CD1c-positive myeloid dendritic cell (primary cell): Measurements from ENCODE around the gene PTMA.
A peak's percentile ranks its signal among the peaks of the same experiment; 100 is the strongest.

Source experiments
- DNase-seq: peaks from one replicate; pipeline ENCODE4 v3.0.0-alpha.2; 2016; ENCODE audit errors: extremely low spot score

The PTMA gene

DNA sequence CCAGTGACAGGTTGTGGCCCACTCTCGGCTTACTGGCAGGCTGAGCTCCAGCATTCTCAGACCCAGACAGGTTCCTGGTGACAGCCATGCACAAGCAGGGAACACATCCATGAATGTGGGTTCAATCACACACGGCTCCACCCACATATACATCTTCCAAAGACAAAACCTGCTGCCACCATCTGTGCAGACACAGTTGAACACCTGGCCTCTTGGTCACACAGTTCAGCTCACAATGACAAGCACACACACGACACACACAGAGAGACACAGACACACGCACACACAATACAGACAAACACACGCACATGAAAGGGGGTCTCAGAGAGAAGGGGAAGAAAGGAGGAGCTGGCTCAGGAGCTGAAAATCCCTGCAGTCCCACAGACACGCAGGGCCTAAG is 32.1 kb upstream of the PTMA start:
- no peak for DNase-seq

DNA sequence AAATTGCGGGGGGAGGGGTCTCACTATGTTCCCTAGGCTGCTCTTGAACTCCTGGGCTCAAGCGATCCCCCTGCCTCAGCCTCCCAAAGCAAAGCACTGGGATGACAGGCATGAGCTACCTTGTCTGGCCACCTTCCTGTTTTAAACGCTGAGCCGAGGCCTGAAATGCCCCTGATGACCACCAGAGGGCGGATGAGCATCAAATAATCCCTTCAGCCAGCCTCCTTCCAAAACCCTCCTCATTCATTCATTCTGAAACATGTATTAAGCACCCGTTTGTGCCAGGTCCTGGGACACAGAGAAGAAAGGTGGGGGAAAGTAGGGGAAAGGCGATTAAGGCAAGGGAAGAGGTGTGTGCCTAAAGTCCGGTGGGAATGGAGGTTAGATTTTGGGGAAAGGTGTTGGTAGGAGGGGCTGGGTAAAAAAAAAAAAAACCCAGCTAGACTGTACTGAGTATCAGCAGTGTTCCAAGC is 30.7 kb upstream of the PTMA start:
- peak; percentile 92 for DNase-seq

DNA sequence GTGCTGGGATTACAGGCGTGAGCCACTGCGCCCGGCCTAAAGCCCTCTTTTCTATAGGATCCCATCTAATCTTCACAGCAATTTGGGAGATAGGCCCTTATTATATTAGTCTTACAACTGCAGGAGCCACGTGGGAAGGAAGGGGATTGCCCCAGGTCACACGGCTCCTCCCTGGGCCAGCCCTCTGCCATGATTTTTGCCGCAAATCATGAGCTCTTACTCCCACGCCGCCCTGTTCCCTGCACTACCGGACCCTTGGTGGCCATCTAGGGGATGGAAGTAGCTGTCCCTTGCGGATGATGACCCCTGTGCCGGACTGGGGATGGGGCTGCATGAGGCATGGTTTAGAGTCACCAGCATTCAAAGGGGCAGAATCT is 28.4 kb upstream of the PTMA start:
- DNase-seq: peak; percentile 49

DNA sequence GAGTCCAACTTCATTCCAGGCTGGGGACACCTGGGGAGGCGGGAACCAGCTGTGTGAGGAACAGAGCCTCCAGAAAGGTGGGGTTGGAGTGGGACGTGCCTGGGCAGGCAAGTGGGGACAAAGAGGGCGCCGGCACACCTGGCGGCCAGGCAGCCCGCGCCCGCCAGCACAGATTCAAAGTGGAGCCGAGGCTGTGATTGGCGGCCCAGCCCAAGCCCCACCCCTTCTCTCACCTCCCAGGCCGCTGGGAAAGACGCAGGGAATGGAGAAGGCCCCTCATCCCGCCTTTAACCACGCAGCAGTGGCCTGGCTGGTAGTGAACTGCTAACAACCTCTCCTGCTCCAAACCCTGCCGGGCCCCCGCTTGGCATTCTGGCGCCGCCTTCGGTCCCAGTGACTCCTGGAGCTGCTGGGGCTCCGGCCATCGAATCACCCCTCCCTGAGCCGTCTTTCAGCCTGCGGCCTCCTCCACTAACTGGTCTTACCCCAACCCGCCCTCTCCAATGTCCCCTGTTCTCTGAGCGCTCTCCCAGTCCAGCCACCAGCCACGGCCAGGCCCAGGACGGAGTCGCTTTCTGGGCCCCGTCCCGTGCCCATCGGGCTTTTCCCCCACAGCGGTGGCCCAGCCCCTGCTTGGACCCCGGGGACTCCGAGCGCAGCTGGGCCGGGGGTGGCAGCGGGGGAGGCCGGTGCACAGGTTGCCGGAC is 27.9 kb upstream of the PTMA start:
- no peak for DNase-seq

DNA sequence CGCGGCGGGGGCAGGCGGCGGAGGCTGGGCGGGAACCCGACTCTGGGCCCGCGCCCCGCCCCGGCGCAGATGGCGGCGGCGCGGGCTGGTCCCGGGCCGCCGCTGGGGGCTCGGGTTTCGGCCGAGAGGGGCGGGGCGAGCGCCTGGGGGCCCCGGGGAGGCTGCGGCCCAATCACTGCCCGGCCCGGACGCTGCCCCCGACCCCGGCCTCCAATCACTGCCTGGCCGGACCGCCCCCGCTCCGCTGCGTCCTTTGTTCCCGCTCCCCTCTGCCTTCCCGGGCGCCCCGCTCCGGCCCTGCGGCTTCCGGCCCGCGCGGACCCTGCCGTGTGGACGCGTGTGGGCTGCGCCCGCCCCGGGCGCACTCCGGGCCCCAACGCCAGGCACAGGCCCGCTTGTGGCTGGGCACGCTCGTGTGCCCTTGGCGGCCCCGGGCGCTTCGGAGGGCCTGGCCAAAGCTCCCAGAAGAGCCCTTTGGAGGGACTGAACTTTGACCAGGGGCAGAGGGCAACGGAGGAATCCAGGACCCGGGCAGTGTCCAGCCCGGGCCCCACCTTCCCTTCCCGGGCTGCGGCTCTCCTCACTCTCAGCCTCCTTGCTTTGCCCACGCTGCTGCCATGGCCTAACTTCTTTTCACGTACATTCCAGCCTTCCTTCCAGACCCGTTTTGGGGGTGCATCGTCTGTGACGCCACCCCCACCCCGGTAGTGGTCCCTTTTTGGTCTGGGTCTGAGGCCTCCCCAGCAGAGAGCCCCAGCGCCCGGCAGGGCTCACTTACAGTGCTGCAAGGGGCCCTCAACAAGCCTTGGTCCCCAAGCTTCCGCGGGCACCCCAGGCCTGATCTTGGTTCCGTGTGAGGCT is 27.1 kb upstream of the PTMA start:
- DNase-seq: peak; percentile 50

DNA sequence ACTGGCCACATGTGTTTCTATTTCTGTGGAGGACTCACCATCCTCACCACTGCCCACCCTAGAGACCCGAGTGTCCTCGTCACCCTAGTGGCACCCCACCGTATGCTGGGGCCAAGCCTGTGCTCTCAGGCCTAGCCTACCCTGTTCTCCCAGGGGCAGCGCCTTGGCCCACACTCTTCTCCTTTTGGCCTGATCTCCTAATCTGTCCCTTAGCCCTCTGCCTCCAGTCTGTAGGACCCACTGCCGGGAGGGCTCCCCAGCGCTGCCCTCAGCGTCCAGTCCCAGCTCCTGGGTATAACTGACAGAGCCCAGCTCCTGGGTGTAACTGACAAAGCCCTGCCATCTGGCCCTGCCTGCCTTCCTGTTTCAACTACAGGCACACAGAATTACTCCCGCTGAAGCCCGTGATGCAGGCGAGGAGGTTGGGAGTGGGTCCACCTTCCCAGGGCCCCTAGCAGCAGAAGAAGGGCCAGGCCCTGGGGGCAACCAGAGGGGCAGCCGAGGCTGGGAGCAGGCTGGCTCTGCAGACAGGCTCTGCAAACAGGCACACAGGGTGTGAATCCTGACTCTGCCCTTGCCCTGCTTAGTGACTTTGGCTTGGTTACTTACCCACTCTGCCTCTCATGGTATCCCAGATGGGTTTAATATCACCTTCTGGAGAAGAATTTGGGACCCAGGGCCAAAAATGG is 25.6 kb upstream of the PTMA start:
- DNase-seq: no peak

DNA sequence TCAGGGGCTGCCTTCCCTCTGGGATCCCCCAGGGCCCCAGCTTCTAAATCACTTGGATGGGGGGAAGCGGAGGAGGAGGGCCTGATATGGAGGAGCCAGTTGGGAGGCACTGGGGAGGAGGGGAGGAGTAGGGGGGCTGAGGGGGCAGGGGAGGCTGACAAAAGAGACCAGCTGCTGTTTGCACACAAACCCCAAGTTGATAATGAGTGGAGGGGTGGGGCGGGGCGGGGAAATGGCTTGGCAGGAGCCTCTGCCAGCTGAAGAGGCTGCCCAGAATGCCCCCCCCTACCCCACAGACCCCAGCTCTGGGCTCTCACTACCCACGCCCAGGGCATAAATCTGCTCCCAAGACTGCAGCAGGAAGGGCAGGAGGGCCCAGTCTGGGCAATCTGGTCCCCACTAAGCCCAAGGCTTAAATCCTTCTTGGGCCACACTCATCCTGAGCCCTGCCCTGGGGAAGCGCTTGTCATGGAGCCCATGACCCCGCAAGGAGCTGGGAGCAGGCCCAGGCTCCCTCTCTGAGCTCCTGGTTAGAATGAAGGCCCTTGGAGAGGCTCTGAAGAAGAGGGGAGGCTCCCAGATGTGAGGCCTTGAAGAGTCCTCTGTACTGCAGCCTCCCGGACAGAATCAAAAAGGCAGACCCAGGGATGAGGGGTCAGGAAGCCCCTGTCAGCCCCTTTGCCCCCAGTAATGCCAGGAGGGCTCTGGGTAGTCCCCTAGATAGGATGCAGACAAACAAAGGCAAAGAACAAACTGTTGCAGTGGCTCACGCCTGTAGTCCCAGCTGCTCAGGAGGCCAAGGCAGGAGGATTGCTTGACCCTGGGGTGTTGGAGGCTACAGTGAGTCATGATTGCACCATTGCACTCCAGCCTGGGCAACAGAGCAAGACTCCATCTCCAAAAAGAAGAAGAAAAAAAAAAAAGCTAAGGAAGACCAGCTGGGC is 24.8 kb upstream of the PTMA start:
- no peak for DNase-seq

DNA sequence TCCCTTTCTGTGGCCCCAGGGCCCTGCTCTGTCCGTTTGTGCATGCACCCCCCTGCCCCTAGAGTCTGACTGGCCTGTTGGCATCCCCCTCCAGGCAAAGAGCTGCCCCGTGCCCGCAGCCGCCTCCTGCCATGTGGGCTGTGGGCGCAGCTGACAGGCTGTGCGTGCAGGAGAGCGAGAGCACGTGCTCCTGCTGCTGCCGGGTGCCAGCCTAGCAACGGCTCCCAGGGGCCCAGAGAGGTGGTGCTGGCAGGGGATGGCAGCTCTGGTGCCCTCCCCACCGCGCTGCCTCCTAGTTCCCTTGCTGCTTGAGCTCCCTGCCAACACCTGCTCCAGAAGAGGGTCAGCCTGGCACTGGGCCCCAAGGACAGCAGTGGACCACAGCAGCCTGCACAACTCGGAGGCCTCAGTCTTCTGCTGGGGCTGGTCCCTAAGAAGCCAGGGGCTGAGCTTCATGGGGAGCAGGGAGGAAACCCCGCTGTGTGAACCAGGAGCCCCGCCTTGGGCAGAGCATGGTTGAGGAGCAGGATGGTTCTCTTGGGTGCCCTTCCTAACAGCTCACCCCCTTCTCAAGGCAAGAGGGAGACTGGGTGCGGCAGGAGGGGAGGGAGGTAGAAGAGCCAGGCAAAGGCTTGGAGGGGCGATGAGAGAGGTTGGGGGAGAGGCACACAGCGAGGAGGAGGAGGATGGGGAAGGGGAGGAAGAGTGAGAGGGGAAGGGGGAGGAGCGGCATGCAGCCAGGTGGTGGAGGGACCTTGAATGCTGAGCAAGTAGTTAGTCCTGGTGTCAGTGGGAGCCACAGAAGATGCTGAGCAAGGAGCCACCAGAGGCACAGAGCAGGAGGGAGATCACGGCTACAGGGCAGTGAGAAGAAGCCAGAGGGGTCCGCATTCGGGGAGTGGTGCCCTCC is 23.8 kb upstream of the PTMA start:
- DNase-seq: no peak

DNA sequence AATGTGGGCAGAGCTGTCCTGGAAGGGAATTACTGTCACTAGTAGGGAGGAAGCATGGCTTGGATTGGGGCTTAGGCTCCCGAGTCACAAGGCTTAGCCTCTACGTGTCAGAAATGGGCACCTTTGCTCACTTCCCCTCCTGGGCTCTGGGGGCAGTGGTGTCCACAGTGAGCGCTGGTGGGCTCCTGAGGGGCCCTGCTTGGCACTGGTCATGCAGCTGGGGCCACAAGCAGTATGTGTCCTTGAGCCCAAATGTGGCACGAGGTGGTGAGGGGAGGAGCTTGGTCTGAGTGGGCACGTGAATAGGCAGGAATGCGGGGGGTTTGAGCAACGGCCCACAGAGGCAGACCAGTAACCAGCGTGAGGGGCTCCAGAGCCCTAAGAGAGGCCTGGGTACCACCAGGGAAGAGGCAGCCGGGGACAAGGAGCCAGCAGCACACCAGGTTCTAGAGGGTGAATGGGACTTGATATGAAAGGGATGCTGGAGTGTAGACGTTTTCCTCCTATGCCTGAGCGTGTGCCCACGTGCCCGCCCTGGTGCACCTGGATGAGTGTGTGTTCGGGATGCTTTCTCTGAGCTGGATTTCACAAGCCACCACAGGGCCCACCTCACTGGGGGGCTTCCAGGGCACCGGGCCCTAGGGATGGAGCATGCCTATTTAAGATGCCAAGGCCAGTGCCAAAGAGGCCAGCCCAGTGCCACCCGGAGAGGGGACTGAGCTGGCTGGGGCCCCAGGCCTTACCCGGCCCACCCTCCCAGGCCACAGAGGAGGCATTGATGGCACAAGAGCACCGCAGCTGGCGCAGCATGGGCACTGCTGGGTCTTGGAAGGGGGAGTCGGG is 22.8 kb upstream of the PTMA start:
- DNase-seq: no peak

DNA sequence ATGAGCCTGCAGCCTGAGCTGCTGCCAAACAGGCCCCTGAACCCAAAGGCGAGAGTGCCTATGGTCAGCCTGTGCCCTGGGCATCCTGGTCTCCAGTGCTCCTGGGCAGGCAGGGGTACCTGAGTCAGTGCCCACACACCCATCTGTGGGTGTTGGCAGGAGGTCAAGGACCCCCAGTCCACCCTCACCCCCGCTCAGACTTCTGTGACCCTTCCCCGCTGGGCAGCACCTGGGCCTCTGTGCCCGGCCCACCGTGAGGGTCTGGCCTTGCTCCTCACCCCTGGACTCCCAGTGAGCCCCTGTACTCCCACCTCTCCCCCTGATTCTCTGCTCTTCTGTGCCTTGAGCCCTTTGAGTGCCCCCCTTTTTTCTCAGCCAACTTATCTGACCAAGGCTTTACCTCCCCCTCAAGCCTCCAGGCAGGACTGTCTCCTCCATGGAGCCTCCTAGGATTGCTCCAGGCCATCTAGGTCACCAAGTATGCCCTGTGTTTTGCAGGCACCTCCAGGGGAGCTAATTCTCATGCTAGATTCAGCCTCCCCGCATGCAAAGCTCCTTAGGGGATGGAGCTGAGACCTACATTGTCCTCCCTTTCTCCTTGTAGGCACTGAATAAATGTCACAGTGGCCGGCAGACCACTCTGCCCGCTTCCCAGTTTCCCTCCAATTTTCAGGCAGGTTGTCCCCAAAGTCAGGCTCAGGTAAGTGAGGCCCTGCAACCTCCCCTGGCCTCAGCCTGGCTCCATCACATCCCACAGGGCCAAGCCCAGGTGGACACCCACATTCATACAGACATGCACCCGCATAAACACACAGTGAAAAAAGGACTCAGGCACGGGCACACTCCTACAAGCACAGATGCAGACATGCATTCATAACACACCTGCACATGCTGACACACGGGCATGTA is 21.9 kb upstream of the PTMA start:
- DNase-seq: no peak

DNA sequence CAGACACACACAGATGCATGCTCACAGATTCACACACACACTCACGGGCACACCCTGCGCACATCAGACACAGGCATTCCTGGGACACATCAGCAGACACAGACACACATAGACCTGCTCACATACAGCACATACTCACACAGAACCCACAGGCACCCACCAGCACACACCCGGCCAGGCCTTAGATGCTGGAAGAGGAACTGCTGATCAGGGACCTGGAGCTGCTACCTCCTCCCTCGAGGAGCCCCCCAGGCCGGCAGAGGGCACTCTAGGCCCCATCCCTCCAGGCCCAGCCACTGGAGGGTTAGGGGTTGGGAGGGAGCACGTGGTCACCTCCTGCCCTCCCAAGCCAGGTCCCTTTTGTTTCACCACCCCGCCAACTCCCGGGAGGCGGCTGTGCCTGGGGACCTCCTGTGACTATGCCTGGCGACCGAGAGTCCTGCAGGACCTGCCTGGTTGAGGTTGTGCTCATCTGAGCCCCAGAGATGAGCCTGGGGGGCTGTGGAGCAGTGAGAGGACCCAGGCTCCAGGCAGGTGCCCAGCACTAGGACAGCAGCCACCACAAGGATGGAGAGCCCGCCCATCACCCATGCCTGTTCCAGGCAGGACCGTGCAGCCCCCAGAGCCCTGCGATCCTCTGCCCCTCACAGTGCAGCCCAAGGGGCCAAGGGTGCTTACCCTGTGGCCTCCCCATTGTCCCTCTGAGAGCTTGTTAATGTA is 21.0 kb upstream of the PTMA start:
- DNase-seq: peak; percentile 69

DNA sequence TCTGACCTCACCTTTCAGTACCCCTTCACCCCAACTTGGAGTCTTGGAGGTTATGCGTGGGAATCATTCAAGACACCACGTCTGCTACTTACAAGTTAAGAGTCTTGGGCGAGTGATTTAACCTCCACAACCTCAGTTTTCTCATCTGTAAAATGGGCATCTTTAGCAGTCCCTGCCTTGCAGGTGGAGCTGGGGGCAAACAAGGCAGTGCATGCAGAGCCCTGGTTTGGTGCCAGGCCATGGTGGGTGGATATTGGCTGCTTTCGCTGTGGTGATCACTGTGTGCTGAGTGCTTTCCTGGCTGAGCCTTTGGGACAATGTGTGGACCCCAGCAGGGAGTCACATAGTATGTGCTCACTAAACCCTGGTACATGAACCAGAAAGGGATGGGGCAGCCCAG is 20.4 kb upstream of the PTMA start:
- no peak for DNase-seq

DNA sequence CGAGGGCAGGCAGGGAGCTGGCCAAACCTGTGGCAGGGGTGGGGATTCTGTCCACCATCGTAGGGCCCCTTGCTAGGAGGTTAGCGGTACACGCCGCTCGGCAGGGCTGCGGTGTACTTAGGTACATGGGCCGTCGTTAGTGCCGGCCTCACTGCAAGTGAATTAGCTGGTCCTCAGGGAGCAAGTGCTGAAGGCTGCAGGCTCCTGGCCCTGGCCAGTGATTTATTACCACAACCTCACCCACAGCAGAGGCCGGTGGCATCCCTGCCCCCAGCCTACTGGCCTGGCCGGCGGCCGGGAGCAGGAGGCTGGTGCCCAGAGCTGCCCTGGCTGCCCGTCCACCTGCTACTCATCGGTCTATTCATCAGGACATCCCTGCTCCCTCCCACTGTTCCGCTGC is 19.6 kb upstream of the PTMA start:
- no peak for DNase-seq

DNA sequence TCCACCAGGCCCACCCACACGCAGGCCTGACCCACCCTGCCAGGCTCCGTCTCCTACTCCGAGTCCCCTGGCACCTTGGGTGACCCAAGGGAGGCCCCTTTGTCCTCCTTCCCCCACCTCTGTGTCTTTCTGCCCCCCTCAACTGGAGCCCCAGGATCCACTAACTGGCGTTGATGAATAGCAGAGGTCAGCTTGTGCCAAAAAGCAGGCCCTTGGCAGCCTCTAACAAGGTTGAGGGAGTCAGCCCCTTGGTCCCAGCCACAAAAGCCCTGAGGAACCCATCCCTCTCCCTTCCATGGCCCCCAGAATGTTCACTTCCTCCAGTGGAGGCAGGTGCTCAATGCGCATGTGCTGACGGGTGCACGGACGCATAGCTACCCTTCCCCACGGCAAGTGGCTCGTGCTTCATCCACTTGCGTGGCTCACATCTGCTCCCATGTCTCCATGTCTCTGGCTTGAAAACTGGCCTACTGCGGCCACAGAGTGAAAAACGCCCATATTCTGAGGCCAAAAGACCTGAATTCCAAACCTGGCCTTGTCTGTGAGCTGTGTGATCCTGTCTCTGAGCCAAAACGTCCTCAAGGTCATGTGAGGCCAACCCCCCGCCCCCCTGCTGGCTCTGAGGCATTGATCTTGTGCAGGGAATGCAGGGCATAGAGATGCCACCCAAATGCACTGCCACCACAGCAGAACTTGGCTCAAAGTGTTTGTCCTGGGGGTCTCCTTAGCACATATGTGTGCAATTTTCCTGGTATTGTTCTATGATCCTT is 19.0 kb upstream of the PTMA start:
- DNase-seq: no peak

DNA sequence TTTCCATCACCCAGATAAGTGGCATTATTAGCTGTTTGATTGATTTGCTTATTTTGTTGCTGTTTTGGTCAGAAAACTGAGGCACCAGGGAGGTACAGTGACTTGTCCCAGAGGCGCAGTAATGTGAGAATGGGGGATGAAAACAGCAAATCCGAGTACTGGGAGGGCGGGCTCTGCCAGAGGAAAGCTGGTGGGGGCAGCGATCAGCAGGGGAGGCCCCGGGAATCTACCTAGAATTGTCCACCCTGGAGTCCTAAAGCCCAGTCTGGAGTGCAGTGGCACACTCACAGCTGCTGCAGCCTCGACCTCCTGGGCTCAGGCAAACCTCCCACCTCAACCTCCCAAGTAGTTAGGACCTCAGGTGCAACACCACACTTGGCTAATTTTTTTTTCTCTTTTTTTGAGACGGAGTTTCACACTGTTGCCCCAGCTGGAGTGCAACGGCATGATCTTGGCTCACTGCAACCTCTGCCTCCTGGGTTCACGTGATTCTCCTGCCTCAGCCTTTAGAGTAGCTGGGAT is 17.0 kb upstream of the PTMA start:
- DNase-seq: no peak

DNA sequence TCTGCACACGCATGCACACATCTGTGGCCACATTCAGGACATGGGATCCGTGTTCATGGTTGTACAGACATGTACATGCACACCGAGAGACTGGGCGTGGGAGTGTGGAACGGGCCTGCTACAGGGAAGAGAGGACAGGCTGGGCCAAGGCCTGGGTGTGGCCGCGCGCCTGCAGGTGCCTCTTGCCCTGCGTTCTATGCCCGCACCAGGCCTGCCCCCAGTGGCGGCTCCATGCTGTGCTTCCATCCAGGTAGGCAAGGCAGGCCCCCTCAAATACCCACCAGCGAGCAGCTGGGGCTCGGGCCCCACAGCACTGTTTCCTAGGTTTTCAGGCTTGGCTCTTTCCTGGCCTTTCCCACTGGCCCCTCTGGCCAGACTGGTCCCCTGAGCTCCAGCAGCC is 15.5 kb upstream of the PTMA start:
- DNase-seq: no peak

DNA sequence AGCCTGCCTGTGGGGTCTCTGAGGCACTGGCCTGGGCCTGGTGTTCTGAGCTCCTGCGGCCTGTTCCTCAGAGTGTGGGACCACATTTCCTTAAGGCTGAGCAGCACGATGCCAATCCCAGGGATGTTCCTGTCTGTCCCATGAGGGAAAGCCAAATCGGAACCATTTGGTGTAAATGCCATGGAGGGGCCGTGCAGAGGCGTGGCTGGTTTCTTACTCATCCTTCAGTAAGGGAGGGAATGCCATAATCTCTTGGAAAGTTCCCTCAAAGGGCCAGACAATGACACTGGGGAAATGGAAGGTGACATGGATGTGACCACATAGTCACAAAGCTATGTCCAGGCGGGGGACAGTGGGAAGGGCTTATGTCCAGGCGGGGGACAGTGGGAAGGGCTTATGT is 14.4 kb upstream of the PTMA start:
- no peak for DNase-seq
